ENCODE data around the gene LYRM2.

LYRM2 gene

DNA sequence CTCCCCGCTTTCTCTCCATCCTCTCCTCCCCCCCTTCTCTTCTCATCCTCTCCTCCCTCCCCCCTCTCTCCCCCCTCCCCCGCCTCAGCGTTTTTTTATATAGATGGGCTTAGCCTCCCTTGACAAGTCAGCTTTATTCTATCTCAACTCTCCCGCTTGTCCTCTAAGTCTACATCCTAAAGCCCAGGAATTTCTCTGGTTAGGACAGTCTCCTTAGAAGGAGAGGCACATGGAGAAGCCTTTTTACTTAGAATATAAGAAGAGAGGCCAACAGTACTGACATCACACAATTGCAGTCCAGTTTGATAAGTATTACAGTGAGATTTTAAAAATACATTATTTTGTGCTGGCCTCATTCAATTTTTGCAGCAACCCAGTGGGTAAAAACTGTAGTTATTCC lies 83.5 kb downstream of the LYRM2 start:
- DNase-seq (ENCODE audit: low read depth): no peak

GRCh38 chr6:89554106-89554505 lies 84.4 kb downstream of the LYRM2 start:
- DNase-seq (ENCODE audit: low read depth): no peak

DNA sequence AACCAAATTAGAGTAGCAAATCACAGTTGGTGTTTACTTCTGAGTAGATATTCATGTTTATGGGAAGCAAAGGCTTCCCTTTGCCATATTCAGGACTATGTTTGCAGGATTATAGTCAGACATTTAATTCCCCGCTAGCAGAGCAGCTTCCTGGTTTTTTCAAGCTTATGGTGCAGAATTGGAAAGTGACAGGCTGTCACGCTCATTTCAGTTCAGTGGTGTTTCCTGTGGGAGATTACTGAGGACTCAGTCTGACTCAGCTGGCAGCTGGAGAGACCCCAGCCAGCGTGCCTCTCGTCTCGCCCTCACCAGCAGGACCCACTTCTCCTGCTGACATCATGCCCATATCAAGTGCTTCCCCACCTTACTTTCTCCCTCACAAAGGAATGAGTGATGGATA lies 85.1 kb downstream of the LYRM2 start:
- no peak for DNase-seq (ENCODE audit: low read depth)

DNA sequence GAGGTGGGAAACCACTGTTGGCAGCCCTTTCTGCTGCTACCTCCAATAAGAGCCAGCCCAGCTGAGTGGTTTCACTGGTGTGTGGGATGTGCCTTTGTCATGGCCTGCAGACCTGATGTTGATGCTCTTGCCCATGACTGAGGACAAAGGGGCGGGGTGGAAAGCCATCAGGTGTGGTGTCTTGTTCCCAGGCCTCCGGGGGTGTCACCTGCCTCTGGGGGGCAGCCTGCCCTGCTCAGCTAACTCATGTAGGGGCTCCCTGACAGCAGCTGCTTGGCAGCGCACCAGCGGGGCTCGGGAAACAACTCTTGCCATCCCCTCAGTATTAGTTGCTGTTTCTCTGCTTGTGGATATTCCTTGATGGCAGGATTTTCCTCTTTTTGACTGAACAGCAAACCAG lies 91.3 kb downstream of the LYRM2 start:
- DNase-seq (ENCODE audit: low read depth): no peak

DNA sequence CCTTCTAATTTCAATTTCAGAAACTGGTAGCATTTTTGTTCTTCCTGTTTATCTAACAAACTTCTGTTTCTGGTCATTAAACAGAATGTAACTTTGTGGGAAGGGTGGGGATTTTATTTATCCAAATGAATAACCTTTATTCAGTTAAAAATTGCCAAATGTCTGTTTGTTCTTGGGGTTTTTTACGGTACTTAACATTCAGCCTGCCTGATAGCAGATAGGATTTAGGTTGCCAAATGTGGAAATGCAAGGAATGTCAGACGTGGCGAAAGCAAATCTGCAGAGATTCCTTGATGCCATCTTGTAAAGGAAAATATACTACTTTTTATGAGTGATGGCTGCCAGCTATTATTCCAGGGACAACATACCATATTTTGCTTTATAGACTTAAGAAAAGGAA lies 95.7 kb downstream of the LYRM2 start:
- no peak for DNase-seq (ENCODE audit: low read depth)

DNA sequence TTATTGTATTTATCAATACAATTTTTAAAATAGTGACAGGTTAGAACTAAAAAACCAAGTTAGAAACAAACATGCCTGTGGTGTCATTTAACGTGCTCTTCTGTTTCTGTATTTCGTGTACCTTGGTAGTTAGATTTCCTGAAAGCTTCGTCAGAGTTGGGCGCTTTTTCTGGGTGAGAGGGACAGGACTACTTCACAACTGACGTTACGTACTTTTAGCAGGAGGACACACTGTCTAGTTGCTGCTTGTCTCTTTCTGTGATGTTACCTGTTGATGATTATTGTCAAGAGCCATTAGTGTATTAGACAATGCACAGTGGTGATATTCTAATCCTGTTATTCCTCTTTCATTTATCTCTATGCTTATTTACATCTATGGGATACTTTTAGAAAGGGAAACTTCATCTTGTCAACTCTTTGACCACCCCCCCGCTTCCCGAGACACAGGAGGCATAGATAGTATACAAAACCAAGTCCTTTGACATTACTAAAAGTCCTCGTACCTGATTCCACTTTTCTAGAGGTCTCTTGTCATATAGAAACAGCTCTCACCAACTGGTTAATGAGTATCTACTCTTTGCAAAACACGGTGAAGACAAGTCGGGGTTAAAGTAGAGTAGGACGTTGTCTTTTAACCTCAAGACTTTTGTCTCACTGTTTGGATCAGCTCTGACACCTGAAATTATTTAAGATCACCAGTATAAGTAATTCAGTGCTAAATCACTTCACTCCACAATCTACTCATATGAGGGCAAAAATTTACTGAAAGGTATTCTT lies 96.3 kb downstream of the LYRM2 start:
- DNase-seq (ENCODE audit: low read depth): no peak

GRCh38 chr6:89539779-89540178 lies 98.8 kb downstream of the LYRM2 start:
- DNase-seq (ENCODE audit: low read depth): no peak

DNA sequence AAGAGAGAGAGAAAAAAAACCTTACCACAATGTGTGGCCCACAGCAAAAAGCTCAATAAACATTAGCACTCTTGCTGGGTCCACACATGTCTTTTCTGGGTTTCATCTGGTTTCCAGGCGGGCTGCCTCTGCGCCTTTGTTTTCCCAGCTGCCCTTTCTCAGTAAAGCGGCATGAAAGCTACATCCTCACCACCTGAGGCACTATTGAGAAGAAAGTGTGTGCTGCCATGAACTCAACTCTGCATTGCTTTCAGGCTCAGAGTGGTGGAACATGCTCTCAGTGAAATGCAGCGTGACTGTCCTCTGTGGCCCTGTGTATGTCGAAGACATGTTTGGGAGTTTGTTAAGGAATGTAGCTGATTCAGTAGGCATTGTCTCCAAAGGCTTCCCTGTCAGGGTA lies 102.3 kb downstream of the LYRM2 start:
- DNase-seq (ENCODE audit: low read depth): no peak

- no peak for DNase-seq (ENCODE audit: low read depth)
Observed at GRCh38 chr6:89530982-89531381, 107.6 kb downstream of the LYRM2 start.

DNA sequence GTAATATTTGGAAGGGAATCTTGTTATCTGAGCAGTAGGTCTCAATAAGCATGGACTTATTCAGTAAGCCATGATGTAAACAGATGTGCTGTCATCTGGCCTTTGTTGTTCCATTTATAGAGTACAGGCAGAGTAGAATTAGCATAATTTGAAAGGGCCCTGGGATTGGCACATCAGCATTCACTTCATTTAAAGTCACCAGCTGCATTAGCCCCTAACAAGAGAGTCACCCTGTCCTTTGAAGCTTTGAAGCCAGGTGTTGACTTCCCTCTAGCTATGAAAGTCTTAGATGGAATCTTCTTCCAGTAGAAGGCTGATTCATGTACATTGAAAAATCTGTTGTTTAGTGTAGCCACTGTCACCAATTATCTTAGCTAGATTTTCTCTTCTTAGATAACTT lies 109.7 kb downstream of the LYRM2 start:
- no peak for DNase-seq (ENCODE audit: low read depth)

DNA sequence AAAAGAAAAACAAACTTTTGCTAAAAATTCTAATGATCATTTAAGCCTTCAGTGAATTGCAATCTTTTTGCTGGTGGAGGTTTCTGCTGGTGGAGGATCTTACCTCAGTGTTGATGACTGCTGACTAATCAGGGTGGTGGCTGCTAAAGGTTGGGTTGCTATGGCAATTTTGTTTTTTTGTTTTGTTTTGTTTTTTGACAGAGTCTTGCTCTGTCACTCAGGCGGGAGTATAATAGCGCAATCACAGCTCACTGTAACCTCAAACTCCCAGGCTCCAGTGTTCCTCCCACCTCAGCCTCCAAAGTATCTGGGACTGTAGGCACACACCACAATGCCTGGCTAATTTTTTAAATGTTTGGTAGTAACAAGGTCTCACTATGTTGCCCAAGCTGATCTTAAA lies 110.9 kb downstream of the LYRM2 start:
- no peak for DNase-seq (ENCODE audit: low read depth)

- no peak for DNase-seq (ENCODE audit: low read depth)
Observed at GRCh38 chr6:89526563-89526869, 112.0 kb downstream of the LYRM2 start.

- DNase-seq (ENCODE audit: low read depth): no peak
Observed at GRCh38 chr6:89525786-89526562, 112.6 kb downstream of the LYRM2 start.

- no peak for DNase-seq (ENCODE audit: low read depth)
Observed at GRCh38 chr6:89522778-89523177, 115.8 kb downstream of the LYRM2 start.

DNA sequence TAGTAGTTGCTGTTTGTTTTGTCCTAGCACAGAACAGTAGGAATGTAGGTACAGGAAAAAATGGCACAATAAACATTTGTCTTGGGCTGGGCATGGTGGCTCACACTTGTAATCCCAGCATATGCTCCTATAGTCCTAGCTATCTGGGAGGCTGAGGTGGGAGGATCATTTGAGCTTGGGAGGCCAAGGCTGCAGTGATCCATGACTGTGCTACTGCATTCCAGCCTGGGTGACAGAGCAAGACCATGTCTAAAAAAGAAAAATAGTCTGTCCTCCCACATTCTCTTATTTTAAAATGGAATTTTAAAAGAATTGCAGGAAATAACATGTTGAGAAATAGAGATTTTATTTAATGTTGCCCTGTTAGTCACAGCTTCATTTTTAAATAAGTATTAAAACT lies 117.8 kb downstream of the LYRM2 start:
- no peak for DNase-seq (ENCODE audit: low read depth)

DNA sequence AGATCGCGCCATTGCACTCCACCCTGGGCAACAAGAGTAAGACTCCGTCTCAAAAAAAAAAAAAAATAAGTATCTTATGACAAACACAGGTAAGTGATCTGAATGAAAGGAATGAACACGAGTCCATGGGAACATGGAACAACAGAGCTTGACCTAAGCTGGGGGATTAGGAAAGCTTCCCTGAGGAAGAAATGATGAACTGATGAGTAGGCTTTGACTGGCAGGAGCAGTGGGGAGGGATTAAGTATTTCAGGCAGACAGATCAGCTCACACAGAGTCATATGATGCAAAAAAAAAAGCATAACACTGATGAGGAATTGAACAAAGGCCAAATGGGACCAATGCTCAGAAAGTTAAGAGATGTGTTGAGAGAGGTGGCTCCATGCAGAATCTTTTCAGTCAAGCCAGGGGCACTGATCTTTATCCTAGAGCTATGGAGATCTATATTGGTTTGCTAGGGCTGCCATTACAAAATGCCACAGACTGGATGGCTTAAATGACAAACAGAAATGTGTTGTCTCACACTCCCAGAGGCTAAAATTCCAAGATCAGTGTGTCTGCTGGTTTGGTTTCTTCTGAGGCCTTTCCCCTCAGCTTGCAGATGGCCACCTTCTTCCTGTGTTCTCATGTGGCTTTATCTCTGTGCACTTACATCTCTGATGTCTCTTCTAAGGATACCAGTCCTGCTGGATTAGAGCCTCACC lies 120.0 kb downstream of the LYRM2 start:
- DNase-seq (ENCODE audit: low read depth): no peak

Measured in activated T-helper 1 cell treated with Interleukin-2 at 50 U/mL for 16 hours (primary cell).